RWPE2 (cell line): ENCODE results near the gene SPG11.
"Not testable (repeated sequence)": the region's sequence is repeated elsewhere in the genome, so short reads cannot be mapped to it uniquely, and the experiment has no call there.

Experiments used
- ATAC-seq: fragments of 200-7000 bp; cut with Tn5 transposase; 3 replicates; pipeline ENCODE4 v1.9.1; 2021; ENCODE audit warnings: low read depth
- DNase-seq: peaks from one replicate; pipeline ENCODE4 v3.0.0-alpha.2; 2020; ENCODE audit warnings: low spot score
- H3K27ac ChIP-seq: fragments of 450-650 bp; 2 replicates; pipeline ENCODE4 v1.5.1; 2017; ENCODE audit warnings: mild to moderate bottlenecking; ENCODE audit not compliant: poor library complexity, severe bottlenecking
- H3K27me3 ChIP-seq: fragments of 250-450 bp; sonication (Bioruptor Pico); 2 replicates; pipeline ENCODE4 v1.5.1; 2021; ENCODE audit warnings: mild to moderate bottlenecking, moderate library complexity; ENCODE audit not compliant: insufficient read depth, poor library complexity, severe bottlenecking
- H3K36me3 ChIP-seq: fragments of 250-450 bp; sonication (Bioruptor Pico); 2 replicates; pipeline ENCODE4 v1.5.1; 2020; ENCODE audit warnings: low read depth, mild to moderate bottlenecking, moderate library complexity
- H3K4me1 ChIP-seq: fragments of 250-450 bp; sonication (Bioruptor Pico); 2 replicates; pipeline ENCODE4 v1.5.1; 2021; ENCODE audit warnings: mild to moderate bottlenecking, moderate library complexity; ENCODE audit not compliant: insufficient read depth, poor library complexity, severe bottlenecking
- H3K4me3 ChIP-seq: fragments of 250-450 bp; sonication (Bioruptor Pico); 2 replicates; pipeline ENCODE4 v1.5.1; 2021; ENCODE audit warnings: mild to moderate bottlenecking, moderate library complexity; ENCODE audit not compliant: severe bottlenecking
- H3K9me3 ChIP-seq: fragments of 250-450 bp; sonication (Bioruptor Pico); 2 replicates; pipeline ENCODE4 v1.5.1; 2021; ENCODE audit warnings: mild to moderate bottlenecking, moderate library complexity; ENCODE audit not compliant: severe bottlenecking
- TF ChIP-seq, protein P1 (sequence below): fragments of 450-650 bp; IDR thresholded peaks from one replicate; pipeline ENCODE4 v1.5.1; 2017; ENCODE audit warnings: mild to moderate bottlenecking, moderate library complexity; ENCODE audit not compliant: poor library complexity, severe bottlenecking

SPG11 gene

DNA sequence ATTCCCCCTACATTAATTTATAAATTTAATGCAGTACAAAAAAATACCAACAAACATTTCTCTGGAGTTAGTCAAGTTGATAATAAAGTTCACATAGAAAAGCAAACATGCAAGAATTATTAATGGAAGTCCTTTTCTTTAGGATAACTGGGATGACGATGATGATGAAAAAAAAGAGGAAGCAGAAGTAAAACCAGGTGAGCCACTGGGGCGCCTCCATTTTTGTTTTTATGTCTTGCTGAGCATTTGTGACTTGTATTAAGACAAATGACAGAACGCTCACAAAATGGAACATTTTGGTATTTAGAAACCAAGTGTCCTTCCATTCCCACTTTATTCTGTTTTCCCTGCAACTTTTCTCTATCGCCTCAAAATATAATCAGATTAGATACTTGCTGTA lies 112.7 kb downstream of the SPG11 start:
- no peaks in the 10 kb centered on the region for H3K27me3 ChIP-seq
- H3K27ac ChIP-seq = no peak overlapping the region
- DNase-seq (no peak), ATAC-seq (no peak)
- H3K9me3 ChIP-seq = no peaks in the 10 kb centered on the region
- H3K36me3 ChIP-seq = peaks cover 74% of the 10 kb centered on the region
- TF ChIP-seq, protein P1, sequence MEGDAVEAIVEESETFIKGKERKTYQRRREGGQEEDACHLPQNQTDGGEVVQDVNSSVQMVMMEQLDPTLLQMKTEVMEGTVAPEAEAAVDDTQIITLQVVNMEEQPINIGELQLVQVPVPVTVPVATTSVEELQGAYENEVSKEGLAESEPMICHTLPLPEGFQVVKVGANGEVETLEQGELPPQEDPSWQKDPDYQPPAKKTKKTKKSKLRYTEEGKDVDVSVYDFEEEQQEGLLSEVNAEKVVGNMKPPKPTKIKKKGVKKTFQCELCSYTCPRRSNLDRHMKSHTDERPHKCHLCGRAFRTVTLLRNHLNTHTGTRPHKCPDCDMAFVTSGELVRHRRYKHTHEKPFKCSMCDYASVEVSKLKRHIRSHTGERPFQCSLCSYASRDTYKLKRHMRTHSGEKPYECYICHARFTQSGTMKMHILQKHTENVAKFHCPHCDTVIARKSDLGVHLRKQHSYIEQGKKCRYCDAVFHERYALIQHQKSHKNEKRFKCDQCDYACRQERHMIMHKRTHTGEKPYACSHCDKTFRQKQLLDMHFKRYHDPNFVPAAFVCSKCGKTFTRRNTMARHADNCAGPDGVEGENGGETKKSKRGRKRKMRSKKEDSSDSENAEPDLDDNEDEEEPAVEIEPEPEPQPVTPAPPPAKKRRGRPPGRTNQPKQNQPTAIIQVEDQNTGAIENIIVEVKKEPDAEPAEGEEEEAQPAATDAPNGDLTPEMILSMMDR = no peak
- no peak overlapping the region for H3K4me3 ChIP-seq
- H3K4me1 ChIP-seq = peaks cover 8% of the 10 kb centered on the region

DNA sequence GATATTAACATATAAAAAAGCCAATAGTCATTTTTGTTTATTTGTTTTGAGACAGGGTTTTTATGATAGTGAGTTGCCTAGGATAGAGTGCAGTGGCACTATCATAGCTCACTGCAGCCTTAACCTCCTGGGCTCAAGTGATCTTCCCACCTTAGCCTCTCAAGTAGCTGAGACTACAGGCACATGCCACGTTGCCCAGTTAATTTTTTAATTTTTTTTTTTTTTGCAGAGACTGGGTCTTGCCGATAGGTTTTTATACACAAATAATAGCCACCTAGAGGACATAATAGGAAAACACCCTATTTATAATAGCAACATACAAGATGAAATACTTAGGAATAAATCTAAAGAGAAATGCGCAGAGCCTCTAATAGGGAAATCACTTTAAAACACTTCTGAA lies 113.2 kb downstream of the SPG11 start:
- Histone ChIP-seq H3K27me3 (no peaks in the 10 kb centered on the region), H3K4me3 (no peak overlapping the region), H3K4me1 (peaks cover 13% of the 10 kb centered on the region), H3K9me3 (no peaks in the 10 kb centered on the region), H3K27ac (no peak overlapping the region), H3K36me3 (peaks cover 74% of the 10 kb centered on the region)
- peak; percentile 72 for ATAC-seq
- TF ChIP-seq, protein P1 = peak; percentile 82
- DNase-seq = no peak

DNA sequence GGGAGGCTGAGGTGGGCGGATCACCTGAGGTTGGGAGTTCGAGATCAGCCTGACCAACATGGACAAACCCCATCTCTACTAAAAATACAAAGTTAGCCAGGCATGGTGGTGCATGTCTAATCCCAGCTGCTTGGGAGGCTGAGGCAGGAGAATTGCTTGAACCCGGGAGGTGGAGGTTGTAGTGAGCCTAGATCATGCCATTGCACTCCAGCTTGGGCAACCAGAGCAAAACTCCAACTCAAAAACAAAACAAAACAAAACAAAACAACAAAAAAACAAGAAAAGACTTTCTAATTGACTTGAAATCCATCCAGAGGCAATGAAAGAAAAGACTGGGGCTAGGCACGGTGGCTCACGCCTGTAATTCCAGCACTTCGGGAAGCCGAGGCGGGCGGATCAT lies 114.3 kb downstream of the SPG11 start:
- ATAC-seq = not testable (repeated sequence)

DNA sequence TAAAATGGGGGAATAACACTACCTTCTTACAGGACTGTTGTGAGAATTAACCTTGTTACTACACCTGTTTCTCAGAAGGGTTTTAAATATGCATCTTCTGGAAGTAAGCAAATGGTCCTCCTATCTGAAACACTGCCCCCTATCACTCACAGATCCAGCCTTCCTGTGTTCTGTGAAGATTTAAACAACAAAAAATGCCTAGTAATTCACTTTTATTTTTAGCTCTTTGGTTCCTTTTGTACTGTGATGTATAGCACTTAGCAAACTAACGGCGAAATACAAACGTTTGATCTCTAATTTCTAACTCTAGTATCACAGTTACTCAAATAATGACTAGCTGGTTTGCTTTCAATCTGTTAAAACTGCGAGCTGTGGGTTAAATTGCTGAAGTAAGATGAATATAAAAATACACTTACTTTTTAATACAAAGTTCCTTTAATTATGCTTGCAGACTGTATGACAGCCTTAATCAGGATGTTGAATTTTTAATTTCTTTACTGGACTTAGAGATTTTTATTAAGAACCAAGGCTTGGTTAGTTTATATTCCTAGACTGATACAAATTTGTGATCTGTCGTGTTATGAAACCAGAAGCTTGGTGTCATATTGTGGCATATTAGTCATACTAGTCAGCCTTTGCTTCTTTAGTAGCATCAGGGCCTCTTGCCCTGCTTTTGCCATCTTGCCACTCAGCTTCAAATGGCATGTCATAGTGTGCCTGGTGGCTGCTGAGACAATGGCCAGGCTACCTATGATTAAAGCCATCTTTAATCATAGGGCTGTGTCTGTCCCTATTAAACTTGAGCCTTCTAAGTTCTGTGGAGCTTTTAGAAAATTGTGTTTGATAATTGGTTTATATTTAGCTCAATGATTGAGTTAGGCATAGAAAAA lies 117.3 kb downstream of the SPG11 start:
- Histone ChIP-seq H3K27me3 (no peaks in the 10 kb centered on the region), H3K4me1 (peaks cover 33% of the 10 kb centered on the region), H3K27ac (no peak overlapping the region), H3K36me3 (peaks cover 68% of the 10 kb centered on the region), H3K4me3 (no peak overlapping the region), H3K9me3 (no peaks in the 10 kb centered on the region)
- TF ChIP-seq, protein P1 = peak; percentile 68
- DNase-seq (no peak), ATAC-seq (peak; percentile 39; the same call in 2 of the 3 replicates)

More for the DNA sequence above, 114.3 kb downstream of the SPG11 start:
- H3K27me3 ChIP-seq, DNase-seq, H3K27ac ChIP-seq, H3K9me3 ChIP-seq, H3K4me3 ChIP-seq: not testable (repeated sequence)
- Histone ChIP-seq H3K4me1 (peaks cover 17% of the 10 kb centered on the region), H3K36me3 (peaks cover 68% of the 10 kb centered on the region)

DNA sequence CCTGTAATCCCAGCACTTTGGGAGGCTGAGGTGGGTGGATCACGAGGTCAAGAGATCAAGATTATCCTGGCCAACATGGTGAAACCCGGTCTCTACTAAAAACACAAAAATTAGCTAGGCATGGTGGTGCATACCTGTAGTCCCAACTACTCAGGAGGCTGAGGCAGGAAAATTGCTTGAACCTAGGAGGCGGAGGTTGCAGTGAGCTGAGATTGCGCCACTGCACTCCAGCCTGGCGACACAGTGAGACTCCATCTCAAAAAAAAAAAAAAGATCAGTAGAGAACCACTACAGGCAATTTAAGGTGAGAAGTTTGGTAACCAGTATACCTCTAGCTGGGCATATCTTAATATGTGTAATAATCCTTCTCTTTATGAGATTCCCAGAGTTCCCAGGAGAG lies 118.7 kb downstream of the SPG11 start:
- H3K27me3 ChIP-seq, H3K4me3 ChIP-seq, H3K9me3 ChIP-seq, H3K27ac ChIP-seq, ATAC-seq, DNase-seq: not testable (repeated sequence)
- Histone ChIP-seq H3K36me3 (peaks cover 70% of the 10 kb centered on the region), H3K4me1 (peaks cover 38% of the 10 kb centered on the region)

DNA sequence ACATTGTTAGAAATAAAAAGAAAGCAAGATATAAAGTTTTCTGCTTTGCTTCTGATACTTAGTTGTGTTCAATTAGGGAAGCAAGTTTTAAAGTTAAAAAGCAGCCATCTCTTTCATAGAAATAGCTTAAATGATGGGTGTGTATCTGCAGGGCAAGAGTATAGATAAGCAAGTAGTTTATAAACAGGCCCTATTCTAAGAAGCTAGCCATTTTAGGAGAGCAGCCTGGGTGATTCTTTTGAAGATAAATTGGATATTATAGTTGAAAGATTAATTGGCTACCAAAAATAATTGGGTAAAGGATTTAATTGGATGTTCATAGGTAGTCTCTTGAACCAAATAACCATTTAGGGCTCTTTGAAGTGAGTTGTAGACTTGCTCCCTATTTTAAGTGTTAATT lies 120.9 kb downstream of the SPG11 start:
- H3K4me1 ChIP-seq = peaks cover 44% of the 10 kb centered on the region
- peaks cover 79% of the 10 kb centered on the region for H3K36me3 ChIP-seq
- H3K27me3 ChIP-seq = no peaks in the 10 kb centered on the region
- no peak overlapping the region for H3K4me3 ChIP-seq
- no peaks in the 10 kb centered on the region for H3K9me3 ChIP-seq
- TF ChIP-seq, protein P1 = no peak
- ATAC-seq (no peak), DNase-seq (no peak)
- H3K27ac ChIP-seq = peak overlapping the region; percentile 39
